HepG2 (cell line): ENCODE results near the gene AADAT. TPM values are rescaled to one million over a fixed set of nuclear protein-coding genes. Genes with fewer than 3 reads are reported as not detected.

Experiments
- CBX5 ChIP-seq: sonication (generic); formaldehyde crosslinking; IDR thresholded peaks from 2 replicates; pipeline ENCODE4 v1.4.0; 2020; ENCODE audit warnings: missing genetic modification reagents, borderline replicate concordance
- CEBPG ChIP-seq: IDR thresholded peaks from 2 replicates; pipeline ENCODE4 v1.6.1; 2016
- EP300 ChIP-seq, 3 experiments: sonication (generic) in 1 of 3; formaldehyde crosslinking in 1 of 3; IDR thresholded peaks; 2 replicates each; pipeline versions ENCODE4 v1.5.1 to v1.6.1; 2011 to 2020; ENCODE audit warnings: low read depth in 2 of 3, low read length in 2 of 3, borderline replicate concordance in 1 of 3, improper control_type of control experiment in 1 of 3, mild to moderate bottlenecking in 1 of 3, missing genetic modification reagents in 1 of 3, moderate library complexity in 1 of 3
- ETV5 ChIP-seq: IDR thresholded peaks from 2 replicates; pipeline ENCODE4 v1.6.1; 2018; ENCODE audit warnings: missing biosample characterization, missing genetic modification reagents, inconsistent platforms, borderline replicate concordance
- FOXC1 ChIP-seq: sonication (generic); formaldehyde crosslinking; IDR thresholded peaks from 2 replicates; pipeline ENCODE4 v1.8.0; 2022; ENCODE audit warnings: mild to moderate bottlenecking, missing genetic modification reagents, borderline replicate concordance
- HMGA1 ChIP-seq: sonication (generic); formaldehyde crosslinking; conservative IDR thresholded peaks from 2 replicates; pipeline ENCODE4 v1.4.0; 2020; ENCODE audit warnings: missing genetic modification reagents
- HNF4A ChIP-seq: sonication (generic); formaldehyde crosslinking; IDR thresholded peaks from 2 replicates; pipeline ENCODE4 v1.4.0; 2020; ENCODE audit warnings: missing genetic modification reagents
- KLF16 ChIP-seq, 2 experiments: sonication (generic) in 1 of 2; formaldehyde crosslinking in 1 of 2; IDR thresholded peaks; 2 replicates each; pipeline versions ENCODE4 v1.6.1 to v1.8.0; 2016 to 2023; ENCODE audit warnings: missing genetic modification reagents in 2 of 2, missing compliant biosample characterization in 1 of 2
- NCOA5 ChIP-seq: sonication (generic); formaldehyde crosslinking; IDR thresholded peaks from 2 replicates; pipeline ENCODE4 v1.4.0; 2020; ENCODE audit warnings: missing genetic modification reagents
- RFXANK ChIP-seq: IDR thresholded peaks from 2 replicates; pipeline ENCODE4 v1.6.1; 2016
- SMAD1 ChIP-seq: sonication (generic); formaldehyde crosslinking; IDR thresholded peaks from 2 replicates; pipeline ENCODE4 v1.4.0; 2020; ENCODE audit warnings: missing genetic modification reagents, low read depth, mild to moderate bottlenecking, borderline replicate concordance
- SMAD9 ChIP-seq: sonication (generic); formaldehyde crosslinking; IDR thresholded peaks from 2 replicates; pipeline ENCODE4 v1.5.1; 2020; ENCODE audit warnings: mild to moderate bottlenecking, missing genetic modification reagents
- SMARCC2 ChIP-seq: fragments of 450-650 bp; IDR thresholded peaks from 2 replicates; pipeline ENCODE4 v1.6.1; 2017; ENCODE audit warnings: antibody characterized with exemption, mild to moderate bottlenecking
- TARDBP ChIP-seq: sonication (generic); formaldehyde crosslinking; IDR thresholded peaks from 2 replicates; pipeline ENCODE4 v1.8.0; 2022; ENCODE audit warnings: mild to moderate bottlenecking, missing genetic modification reagents
- ZFP36L1 ChIP-seq: sonication (generic); formaldehyde crosslinking; IDR thresholded peaks from 2 replicates; pipeline ENCODE4 v1.8.0; 2022; ENCODE audit warnings: mild to moderate bottlenecking, missing genetic modification reagents, moderate library complexity
- ZFY ChIP-seq: sonication (generic); formaldehyde crosslinking; IDR thresholded peaks from 2 replicates; pipeline ENCODE4 v1.4.0; 2020; ENCODE audit warnings: missing genetic modification reagents
- ZMYM4 ChIP-seq: sonication (generic); formaldehyde crosslinking; IDR thresholded peaks from 2 replicates; pipeline ENCODE4 v1.8.1; 2023; ENCODE audit warnings: mild to moderate bottlenecking, missing genetic modification reagents
- ZNF224 ChIP-seq: sonication (generic); formaldehyde crosslinking; IDR thresholded peaks from 2 replicates; pipeline ENCODE4 v1.5.0; 2020; ENCODE audit warnings: mild to moderate bottlenecking, missing genetic modification reagents
- ZNF512 ChIP-seq: sonication (generic); formaldehyde crosslinking; IDR thresholded peaks from 2 replicates; pipeline ENCODE4 v1.4.0; 2020; ENCODE audit warnings: mild to moderate bottlenecking, missing genetic modification reagents
- ZNF773 ChIP-seq: sonication (generic); formaldehyde crosslinking; IDR thresholded peaks from 2 replicates; pipeline ENCODE4 v1.4.0; 2020; ENCODE audit warnings: missing genetic modification reagents, borderline replicate concordance
- ZSCAN20 ChIP-seq: sonication (generic); formaldehyde crosslinking; IDR thresholded peaks from 2 replicates; pipeline ENCODE4 v1.4.0; 2020; ENCODE audit warnings: missing genetic modification reagents, mild to moderate bottlenecking, borderline replicate concordance
- polyA plus RNA-seq, 8 experiments: library from polyadenylated mRNA; depleted of rRNA in 3 of 8; stranded (reverse) in 7 of 8; unstranded in 1 of 8; fragments of >200 nt; fragmentation: Illumina TruSeq in 4 of 8; extraction: Trizol in 4 of 8; gene quantifications; 2 replicates each; pipeline versions ENCODE4 v1.2.1 to v1.2.3, GENCODE V29; 2011 to 2016; ENCODE audit warnings: low read depth in 4 of 8, missing spikeins in 1 of 8, mixed read lengths in 1 of 8; ENCODE audit not compliant: insufficient read depth in 1 of 8
- total RNA-seq, 5 experiments: library from RNA; depleted of rRNA; stranded (reverse); fragments of >200 nt; fragmentation: Illumina TruSeq; extraction: Trizol; gene quantifications; 2 replicates each; pipeline ENCODE4 v1.2.3, GENCODE V29; 2016; ENCODE audit warnings: low read depth in 1 of 5
- TF ChIP-seq, protein P1 (sequence below): sonication (generic); formaldehyde crosslinking; IDR thresholded peaks from 2 replicates; pipeline ENCODE4 v1.5.1; 2020; ENCODE audit warnings: mild to moderate bottlenecking, missing genetic modification reagents, moderate library complexity
- TF ChIP-seq, protein P2 (sequence below): IDR thresholded peaks from 2 replicates; pipeline ENCODE4 v1.6.1; 2016; ENCODE audit warnings: low read depth, control low read depth
- TF ChIP-seq, protein P3 (sequence below), 2 experiments: sonication (generic) in 1 of 2; formaldehyde crosslinking in 1 of 2; IDR thresholded peaks; 2 replicates each; pipeline versions ENCODE4 v1.4.0 to v1.6.1; 2018 to 2020; ENCODE audit warnings: missing genetic modification reagents in 2 of 2, borderline replicate concordance in 1 of 2, low read depth in 1 of 2, mild to moderate bottlenecking in 1 of 2, missing biosample characterization in 1 of 2

AADAT gene
- total and polyA plus RNA-seq, 2 of the 13 experiments (the other 11 are each of a cell fraction or from before 2014, with no cell fraction given): 6.1 to 9.1 TPM

DNA sequence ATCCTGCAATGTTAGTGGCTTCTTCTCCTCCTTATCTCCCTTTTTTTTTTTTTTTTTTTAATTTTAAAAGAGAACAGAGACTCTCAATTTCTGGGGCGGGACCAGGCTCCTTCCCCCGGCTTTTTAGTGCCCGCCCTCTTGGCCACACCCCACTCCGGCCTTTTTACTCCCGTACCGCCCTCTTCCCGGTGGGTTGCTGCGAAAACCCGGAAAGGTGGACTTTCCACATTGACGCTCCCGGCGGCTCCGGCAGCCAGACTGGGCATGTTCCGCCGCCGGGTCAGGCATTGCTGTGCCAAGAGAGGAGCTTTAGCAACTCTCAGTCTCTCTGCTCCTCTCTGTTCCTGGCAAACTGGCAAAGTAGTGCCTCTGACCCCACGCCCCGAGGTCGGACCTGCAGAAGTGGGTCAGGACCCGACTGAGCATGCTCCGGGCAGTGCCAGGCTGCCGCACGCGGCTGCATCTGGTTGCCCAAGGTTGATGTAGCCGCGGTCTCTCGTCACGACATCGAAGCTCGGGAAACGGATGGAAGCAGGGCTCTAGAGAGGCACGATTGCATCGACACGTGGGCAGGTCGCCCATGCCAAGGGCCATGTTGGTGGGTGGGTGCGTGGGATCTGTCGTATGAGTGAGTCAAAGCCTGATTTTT, 62.5 kb downstream of the AADAT start (continued):
- TF ChIP-seq ZNF512 (CRISPR knock-in tag) (no peak), ETV5 (CRISPR knock-in tag) (0 out of 2 replicates have a peak, but pooled peaks have one; percentile 12), CEBPG (peak; percentile 45), HNF4A (CRISPR knock-in tag) (no peak), ZMYM4 (CRISPR knock-in tag) (peak; percentile 89), KLF16 (CRISPR knock-in tag; IDR thresholded peaks at IDR 0.05) (no peak), RFXANK (CRISPR knock-in tag) (0 out of 2 replicates have a peak, but pooled peaks have one; percentile 24), SMARCC2 (no peak), ZFY (peak; percentile 23; the same call in 1 of the 2 replicates), ZSCAN20 (CRISPR knock-in tag) (peak; percentile 26; the same call in 1 of the 2 replicates), NCOA5 (no peak), CBX5 (CRISPR knock-in tag) (no peak), TARDBP (CRISPR knock-in tag) (peak; percentile 80; the same call in 1 of the 2 replicates), ZNF773 (CRISPR knock-in tag) (no peak; the same call in 1 of the 2 replicates), ZFP36L1 (CRISPR knock-in tag) (peak; percentile 91), EP300 (IDR thresholded peaks at IDR 0.05; ENCODE audit: low read depth in 2 of 2, low read length in 2 of 2) (no peak), EP300 (CRISPR knock-in tag; IDR thresholded peaks at IDR 0.05; ENCODE audit: borderline replicate concordance) (0 out of 2 replicates have a peak, but pooled peaks have one; percentile 43), ZNF224 (peak; percentile 97), HMGA1 (CRISPR knock-in tag) (no peak), SMAD1 (CRISPR knock-in tag) (0 out of 2 replicates have a peak, but pooled peaks have one; percentile 55), SMAD9 (CRISPR knock-in tag) (peak; percentile 90), FOXC1 (CRISPR knock-in tag) (peak; percentile 79; the same call in 1 of the 2 replicates)
- TF ChIP-seq, protein P1, sequence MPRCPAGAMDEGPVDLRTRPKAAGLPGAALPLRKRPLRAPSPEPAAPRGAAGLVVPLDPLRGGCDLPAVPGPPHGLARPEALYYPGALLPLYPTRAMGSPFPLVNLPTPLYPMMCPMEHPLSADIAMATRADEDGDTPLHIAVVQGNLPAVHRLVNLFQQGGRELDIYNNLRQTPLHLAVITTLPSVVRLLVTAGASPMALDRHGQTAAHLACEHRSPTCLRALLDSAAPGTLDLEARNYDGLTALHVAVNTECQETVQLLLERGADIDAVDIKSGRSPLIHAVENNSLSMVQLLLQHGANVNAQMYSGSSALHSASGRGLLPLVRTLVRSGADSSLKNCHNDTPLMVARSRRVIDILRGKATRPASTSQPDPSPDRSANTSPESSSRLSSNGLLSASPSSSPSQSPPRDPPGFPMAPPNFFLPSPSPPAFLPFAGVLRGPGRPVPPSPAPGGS: 0 out of 2 replicates have a peak, but pooled peaks have one; percentile 62
- TF ChIP-seq, protein P2, sequence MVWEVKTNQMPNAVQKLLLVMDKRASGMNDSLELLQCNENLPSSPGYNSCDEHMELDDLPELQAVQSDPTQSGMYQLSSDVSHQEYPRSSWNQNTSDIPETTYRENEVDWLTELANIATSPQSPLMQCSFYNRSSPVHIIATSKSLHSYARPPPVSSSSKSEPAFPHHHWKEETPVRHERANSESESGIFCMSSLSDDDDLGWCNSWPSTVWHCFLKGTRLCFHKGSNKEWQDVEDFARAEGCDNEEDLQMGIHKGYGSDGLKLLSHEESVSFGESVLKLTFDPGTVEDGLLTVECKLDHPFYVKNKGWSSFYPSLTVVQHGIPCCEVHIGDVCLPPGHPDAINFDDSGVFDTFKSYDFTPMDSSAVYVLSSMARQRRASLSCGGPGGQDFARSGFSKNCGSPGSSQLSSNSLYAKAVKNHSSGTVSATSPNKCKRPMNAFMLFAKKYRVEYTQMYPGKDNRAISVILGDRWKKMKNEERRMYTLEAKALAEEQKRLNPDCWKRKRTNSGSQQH: peak; percentile 58; the same call in 1 of the 2 replicates
- TF ChIP-seq, protein P3, sequence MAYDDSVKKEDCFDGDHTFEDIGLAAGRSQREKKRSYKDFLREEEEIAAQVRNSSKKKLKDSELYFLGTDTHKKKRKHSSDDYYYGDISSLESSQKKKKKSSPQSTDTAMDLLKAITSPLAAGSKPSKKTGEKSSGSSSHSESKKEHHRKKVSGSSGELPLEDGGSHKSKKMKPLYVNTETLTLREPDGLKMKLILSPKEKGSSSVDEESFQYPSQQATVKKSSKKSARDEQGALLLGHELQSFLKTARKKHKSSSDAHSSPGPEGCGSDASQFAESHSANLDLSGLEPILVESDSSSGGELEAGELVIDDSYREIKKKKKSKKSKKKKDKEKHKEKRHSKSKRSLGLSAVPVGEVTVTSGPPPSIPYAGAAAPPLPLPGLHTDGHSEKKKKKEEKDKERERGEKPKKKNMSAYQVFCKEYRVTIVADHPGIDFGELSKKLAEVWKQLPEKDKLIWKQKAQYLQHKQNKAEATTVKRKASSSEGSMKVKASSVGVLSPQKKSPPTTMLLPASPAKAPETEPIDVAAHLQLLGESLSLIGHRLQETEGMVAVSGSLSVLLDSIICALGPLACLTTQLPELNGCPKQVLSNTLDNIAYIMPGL (CRISPR knock-in tag; IDR thresholded peaks at IDR 0.05; ENCODE audit: borderline replicate concordance in 1 of 2, low read depth in 1 of 2): peak; percentile 43 to 48; a peak in 2 of 4 replicates
